T-helper 22 cell (primary cell): Measurements from ENCODE around the gene CARM1.
"Not testable (repeated sequence)": the region's sequence is repeated elsewhere in the genome, so short reads cannot be mapped to it uniquely, and the experiment has no call there.

Experiments
- DNase-seq: peaks from one replicate; pipeline ENCODE4 v3.0.0-alpha.2; 2020; ENCODE audit warnings: low read depth

CARM1 gene

DNA sequence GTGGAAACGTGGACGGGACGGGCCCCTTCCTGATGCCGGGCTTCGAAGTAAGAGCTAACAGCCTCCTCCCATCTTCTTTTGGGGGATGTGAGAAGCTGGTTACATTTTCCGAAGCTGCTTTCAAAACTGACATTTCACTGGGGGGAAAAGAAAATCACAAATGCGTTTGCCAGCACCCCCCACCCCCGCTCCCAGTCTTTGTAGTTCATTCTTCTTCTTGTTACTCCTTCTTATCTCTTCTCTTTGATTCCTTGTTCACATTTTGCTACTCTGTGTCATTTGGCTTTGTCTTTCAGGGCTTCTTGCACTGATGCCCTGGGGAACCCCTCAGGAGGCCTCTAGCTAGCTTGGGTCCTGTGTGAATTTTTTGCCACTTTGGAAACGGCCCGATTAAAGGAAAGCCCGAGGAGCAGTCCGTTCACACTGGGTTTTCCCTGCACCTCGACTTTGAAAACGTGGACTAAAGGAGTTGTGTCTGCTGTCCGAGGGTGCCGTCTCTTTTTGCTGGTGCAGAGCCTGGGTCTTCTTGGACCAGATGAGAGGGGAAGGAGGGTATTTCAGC, 1.3 kb downstream of the CARM1 start:
- no peak for DNase-seq

- DNase-seq: no peak
Observed at GRCh38 chr19:10874024-10874423, 2.7 kb downstream of the CARM1 start.

DNA sequence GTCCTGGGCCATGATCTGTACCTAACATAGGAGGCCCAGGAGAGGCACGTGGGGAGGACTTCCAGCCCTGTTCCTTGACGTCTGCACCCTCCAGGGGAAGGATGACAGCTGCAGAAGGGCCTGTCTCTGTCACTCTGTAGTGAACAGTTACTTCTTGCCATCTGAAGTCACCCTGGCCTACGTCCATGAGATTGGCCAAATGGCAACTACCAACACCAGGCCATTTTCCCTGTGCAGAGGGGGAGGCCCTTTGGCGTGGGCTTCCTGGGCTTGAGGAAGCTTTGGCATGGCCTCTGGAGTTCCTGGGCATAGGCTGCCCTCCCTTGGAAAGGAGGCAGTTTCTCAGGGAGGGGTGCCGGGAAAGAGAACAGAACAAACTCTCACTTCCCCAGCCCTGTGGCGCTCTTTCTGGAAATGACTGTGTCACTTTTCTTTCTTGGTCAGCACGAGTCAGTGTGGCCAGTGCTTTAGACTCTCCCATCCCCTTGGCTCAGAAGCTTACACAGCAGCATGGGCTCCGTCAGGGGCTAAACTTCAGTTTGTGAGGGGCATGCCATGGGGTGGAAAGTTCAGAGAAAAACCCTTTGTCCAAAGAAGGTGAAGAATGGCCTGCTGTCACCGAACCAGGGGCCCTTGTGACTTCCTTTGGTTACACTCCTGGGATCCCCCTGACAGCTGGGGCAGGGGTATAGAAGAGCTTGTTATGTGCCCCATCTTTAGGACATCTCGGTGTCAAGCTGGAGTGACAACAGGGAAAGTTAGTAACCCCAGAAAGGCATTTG, 5.3 kb downstream of the CARM1 start:
- no peak for DNase-seq

DNA sequence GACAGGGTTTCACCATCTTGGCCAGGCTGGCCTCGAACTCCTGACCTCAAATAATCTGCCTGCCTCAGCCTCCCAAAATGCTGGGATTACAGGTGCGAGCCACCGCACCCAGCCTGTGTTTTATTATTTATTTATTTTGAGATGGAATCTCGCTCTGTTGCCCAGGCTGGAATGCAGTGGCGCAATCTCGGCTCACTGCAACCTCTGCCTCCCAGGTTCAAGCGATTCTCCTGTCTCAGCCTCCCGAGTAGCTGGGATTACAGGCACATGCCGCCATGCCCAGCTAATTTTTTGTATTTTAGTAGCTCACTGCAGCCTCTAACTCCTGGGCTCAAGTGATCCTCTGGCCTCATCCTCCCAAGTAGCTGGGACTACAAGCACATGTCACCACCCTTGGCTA, 6.3 kb downstream of the CARM1 start:
- not testable (repeated sequence) for DNase-seq

- DNase-seq: no peak
Observed at GRCh38 chr19:10878253-10878652, 6.9 kb downstream of the CARM1 start.

DNA sequence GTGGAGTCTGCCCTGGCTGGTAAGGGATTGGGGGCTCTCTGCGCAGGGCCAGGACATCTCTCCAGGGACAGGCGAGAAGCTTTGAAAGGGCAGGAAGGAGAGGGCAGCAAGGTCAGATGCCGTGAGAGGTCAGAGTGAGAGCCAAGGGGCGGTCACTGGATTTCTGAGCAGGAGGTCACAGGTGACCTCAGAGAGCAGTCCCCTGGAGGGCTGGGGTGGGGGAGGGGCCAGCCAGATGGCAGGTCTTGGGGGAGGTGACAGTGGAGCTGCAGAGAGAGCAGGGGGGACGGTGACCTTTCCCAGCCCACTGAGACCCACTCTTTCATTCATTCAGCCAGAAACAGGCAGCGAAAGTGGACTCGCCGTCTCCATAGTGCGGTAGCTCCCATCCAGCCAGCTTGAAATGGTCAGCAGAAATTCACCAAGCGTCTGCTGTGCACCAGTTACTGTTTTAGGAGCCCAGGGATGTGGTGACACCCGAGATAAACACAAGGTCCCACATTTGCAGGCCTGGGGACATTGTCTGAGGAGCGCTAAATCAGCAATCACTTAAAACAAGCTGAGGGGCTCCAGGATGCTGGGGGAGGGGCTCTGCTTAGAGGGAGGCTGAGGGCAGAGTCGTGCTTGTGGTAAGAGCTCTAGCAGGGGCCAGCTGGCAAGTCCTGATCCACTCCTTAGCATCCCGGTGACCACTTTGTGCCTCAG, 10.2 kb downstream of the CARM1 start:
- DNase-seq: no peak

GRCh38 chr19:10882108-10882457, 10.7 kb downstream of the CARM1 start:
- no peak for DNase-seq

- DNase-seq: no peak
Observed at GRCh38 chr19:10884274-10884673, 12.9 kb downstream of the CARM1 start.

- no peak for DNase-seq
Observed at GRCh38 chr19:10885201-10886169, 14.1 kb downstream of the CARM1 start.

- no peak for DNase-seq
Observed at GRCh38 chr19:10887616-10888367, 16.4 kb downstream of the CARM1 start.

DNA sequence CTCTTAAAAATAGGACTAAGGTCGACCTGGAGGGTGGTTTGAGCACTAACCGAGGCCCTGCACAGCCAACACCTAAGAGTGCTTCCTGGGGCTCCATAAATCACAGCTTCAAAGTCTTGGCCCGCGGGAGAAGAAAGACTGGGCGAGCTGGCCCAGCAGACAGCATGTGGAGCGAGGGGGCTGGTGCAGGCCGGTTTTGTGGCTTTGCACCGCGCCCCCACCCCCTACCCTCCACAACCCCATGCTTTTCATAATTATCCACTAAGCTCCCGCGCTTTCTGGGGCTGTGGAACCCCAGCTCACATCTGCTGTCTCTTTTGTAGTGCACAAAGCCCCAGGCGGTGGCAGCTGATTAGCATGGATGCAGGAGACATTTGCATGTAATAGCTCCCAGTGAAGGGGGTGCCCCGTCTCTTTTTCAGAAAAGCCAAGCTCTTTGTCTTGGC, 17.1 kb downstream of the CARM1 start:
- no peak for DNase-seq

DNA sequence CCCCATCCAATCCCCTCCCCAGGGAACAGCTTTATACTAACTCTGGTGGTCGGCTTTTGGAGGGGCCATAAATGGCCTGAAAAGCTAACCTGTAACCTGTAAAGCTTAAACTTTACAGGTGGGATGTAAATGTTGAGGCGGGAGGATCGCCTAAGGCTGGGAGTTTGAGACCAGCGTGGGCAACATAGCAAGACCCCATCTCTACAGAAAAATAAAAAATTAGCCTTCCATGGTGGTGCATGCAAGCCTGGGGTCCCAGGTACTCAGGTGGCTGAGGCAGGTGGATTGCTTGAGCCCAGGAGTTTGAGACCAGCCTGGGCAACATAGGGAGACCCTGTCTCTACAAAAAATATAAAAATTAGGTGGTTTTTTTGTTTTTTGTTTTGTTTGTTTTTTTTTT, 18.5 kb downstream of the CARM1 start:
- DNase-seq: no peak

DNA sequence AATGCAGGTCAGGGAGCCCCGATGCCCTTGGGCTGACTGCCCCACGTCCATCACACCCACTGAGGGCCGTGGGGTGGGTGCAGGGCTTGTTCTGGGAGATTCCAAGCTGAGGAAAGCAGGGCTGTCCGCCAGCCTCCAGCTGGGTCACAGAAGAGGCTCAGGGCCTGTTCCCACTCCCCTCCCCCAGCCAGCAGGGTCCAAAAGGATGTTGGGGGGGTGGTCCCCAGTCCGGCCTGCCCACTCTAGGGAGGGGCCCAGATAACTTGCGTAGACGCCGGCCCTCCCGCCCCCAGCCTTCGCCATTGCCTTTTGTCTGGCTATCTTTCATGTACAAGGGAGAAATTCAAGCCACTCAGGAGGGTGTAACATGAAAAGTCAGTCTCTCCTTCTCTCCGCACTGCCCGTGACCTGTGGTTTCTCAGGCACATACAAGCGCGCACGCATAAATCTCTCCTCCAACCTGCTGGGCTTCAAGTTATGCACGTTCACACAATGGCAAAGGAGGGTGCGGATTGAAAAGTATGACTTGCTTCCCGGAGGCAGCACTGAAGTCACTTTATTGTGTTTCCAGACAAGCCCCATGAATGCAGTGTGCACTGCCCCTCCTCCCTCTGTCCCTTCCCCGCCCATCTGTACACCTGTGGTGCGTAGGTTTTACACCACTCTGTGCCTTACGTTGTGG, 20.2 kb downstream of the CARM1 start:
- no peak for DNase-seq

- no peak for DNase-seq
Observed at GRCh38 chr19:10892256-10892655, 20.9 kb downstream of the CARM1 start.

GRCh38 chr19:10894911-10895213, 23.5 kb downstream of the CARM1 start:
- DNase-seq: no peak

GRCh38 chr19:10895363-10895762, 24.0 kb downstream of the CARM1 start:
- no peak for DNase-seq

- DNase-seq: no peak
Observed at GRCh38 chr19:10895920-10896319, 24.6 kb downstream of the CARM1 start.

GRCh38 chr19:10896851-10897526, 25.6 kb downstream of the CARM1 start:
- no peak for DNase-seq

DNA sequence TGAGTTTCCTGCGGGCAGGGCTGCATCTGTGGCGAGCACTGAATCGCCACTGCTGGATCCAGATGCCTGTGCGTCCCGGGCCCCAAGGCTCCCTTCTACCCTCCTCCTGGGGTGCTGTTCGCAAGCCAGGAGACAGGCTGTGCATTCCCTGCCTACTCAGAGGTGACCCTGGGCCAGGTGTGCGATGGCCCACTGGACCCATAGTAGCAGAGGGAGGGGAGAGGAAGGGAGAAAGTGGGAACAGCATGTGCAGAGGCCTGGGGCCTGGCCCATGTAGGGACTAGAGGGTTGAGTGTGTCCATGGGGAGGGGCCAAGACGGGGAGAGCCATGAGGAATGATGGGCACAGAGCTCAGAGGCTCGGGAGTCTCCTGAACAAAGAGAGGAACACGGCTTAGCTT, 27.3 kb downstream of the CARM1 start:
- DNase-seq: no peak

GRCh38 chr19:10899151-10899653, 27.8 kb downstream of the CARM1 start:
- DNase-seq: no peak
